H7 (cell line): ENCODE measurements around the gene ENO2. TPM values are rescaled to one million over a fixed set of nuclear protein-coding genes. Genes with fewer than 3 reads are reported as not detected.

Experiments
- DNase-seq: peaks from one replicate; pipeline ENCODE4 v3.0.0; 2012
- H3K27me3 ChIP-seq: 2 replicates; pipeline ENCODE4 v1.6.0; 2011; ENCODE audit warnings: mild to moderate bottlenecking, low read length; ENCODE audit not compliant: control insufficient read depth, insufficient read depth
- H3K36me3 ChIP-seq: replicated peaks from 2 replicates; pipeline ENCODE4 v1.5.1; 2011; ENCODE audit warnings: low read length; ENCODE audit not compliant: control insufficient read depth, insufficient read depth
- H3K4me3 ChIP-seq: 2 replicates; pipeline ENCODE4 v1.5.1; 2011; ENCODE audit warnings: low read depth, mild to moderate bottlenecking, control low read depth, low read length, moderate library complexity; ENCODE audit not compliant: insufficient read depth
- total RNA-seq: library from RNA; depleted of rRNA; stranded (reverse); fragments of >200 nt; shearing (Covaris generic); gene quantifications from 2 replicates; pipeline ENCODE4 v1.2.3, GENCODE V29; 2014

Gene ENO2
- total RNA-seq, 1 experiment from 2014 or later = 47.4 TPM

DNA sequence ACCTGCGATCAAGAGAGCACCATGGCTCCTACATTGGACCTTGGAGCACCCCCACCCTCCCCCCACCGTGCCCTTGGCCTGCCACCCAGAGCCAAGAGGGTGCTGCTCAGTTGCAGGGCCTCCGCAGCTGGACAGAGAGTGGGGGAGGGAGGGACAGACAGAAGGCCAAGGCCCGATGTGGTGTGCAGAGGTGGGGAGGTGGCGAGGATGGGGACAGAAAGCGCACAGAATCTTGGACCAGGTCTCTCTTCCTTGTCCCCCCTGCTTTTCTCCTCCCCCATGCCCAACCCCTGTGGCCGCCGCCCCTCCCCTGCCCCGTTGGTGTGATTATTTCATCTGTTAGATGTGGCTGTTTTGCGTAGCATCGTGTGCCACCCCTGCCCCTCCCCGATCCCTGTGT, 27.4 kb downstream of the ENO2 start:
- Histone ChIP-seq H3K4me3 (no peak overlapping the region), H3K36me3 (peaks cover 9% of the 10 kb centered on the region), H3K27me3 (no peaks in the 10 kb centered on the region)
- DNase-seq = peak; percentile 42

DNA sequence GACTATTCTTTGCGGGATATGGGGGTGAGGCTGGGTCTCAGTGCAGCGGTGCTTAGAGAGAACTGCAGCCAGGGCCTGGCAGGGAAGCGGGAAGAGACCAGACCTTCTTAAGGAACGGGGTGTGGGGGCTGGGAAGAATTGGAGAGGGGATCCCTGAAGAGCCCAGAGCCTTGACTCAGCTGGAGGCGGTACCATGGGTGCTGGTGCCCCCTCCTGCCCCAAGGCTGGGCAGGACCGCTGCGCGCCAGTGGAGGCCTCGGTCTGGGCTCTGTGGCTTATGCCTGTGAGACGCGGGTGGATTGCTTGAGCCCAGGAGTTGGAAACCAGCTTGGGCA, 27.9 kb downstream of the ENO2 start:
- H3K27me3 ChIP-seq = no peaks in the 10 kb centered on the region
- peak; percentile 50 for DNase-seq
- H3K4me3 ChIP-seq = no peak overlapping the region
- peaks cover 9% of the 10 kb centered on the region for H3K36me3 ChIP-seq

DNA sequence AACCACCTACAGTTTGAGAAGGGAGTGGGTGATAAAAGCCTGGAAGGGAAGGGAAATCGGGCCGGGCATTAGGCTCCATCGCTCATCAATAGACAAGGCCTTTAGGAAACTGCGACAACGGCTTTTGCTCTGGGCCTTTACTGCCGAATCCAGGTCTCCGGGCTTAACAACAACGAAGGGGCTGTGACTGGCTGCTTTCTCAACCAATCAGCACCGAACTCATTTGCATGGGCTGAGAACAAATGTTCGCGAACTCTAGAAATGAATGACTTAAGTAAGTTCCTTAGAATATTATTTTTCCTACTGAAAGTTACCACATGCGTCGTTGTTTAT, 29.0 kb downstream of the ENO2 start:
- Histone ChIP-seq H3K36me3 (peaks cover 9% of the 10 kb centered on the region), H3K27me3 (no peaks in the 10 kb centered on the region), H3K4me3 (no peak overlapping the region)
- peak; percentile 97 for DNase-seq

DNA sequence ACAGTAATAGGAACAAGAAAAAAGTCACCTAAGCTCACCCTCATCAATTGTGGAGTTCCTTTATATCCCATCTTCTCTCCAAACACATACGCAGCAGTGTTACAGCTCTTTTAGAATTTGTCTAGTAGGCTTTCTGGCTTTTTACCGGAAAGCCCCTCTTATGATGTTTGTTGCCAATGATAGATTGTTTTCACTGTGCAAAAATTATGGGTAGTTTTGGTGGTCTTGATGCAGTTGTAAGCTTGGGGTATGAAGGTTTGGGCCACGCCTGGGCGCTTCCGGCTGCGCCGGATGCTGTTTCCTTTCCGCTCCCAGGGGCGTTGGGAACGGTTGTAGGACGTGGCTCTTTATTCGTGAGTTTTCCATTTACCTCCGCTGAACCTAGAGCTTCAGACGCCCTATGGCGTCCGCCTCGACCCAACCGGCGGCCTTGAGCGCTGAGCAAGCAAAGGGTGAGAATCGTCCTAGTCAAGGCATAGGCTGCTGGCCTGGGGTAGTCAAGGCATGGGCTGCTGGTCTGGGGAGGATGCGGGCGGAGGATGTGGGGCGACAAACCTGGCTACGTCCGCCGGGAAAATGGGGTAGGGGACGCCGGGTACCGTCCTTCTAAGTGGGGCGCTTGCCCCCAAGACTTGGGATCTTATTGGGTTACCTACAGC, 29.5 kb downstream of the ENO2 start, which contains the start of the genes C12orf57 and RNU7-1:
Gene C12orf57 (plus strand): TSS at position 301 of the 659 bp plus-strand sequence. CDS start 100 bp downstream, at position 401.
Gene RNU7-1 (plus strand): TSS at position 95 of the 659 bp plus-strand sequence.
- DNase-seq = peak; percentile 90
- Histone ChIP-seq H3K4me3 (peak within 1 kb of the TSS; percentile 92), H3K27me3 (no peaks in the 10 kb centered on the region), H3K36me3 (peaks cover 9% of the 10 kb centered on the region)

DNA sequence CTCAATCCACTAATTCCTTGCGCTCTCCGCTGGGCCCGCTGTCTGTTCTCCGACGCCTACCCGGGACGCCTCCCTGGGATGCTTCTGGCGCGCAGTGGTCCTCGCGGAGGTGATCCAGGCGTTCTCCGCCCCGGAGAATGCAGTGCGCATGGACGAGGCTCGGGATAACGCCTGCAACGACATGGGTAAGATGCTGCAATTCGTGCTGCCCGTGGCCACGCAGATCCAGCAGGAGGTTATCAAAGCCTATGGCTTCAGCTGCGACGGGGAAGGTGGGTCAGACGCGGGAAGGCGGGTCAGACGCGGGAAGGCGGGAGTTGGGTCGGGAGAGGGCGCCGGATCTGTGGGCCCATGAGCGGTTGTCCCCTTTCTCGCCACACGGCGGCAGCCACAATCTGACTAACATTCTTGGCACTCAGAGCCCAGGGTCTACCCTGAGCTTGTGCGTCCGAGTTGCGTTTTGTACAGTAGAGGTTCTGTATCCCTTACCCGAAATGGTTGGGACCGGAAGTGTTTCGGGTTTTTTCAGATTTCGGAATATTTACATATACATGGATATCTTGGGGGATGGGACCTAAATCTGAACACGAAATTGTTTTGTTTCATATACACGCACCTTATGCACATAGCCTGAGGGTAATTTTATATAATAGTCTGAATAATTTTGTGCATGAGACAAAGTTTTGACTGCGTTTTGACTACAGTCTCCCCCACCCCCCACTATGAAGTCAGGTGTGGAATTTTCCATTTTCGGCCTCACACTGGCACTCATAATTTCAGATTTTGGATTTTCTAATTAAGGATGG, 30.2 kb downstream of the ENO2 start:
- Histone ChIP-seq H3K27me3 (no peaks in the 10 kb centered on the region), H3K4me3 (peak overlapping the region; percentile 92), H3K36me3 (peaks cover 8% of the 10 kb centered on the region)
- peak; percentile 93 for DNase-seq

DNA sequence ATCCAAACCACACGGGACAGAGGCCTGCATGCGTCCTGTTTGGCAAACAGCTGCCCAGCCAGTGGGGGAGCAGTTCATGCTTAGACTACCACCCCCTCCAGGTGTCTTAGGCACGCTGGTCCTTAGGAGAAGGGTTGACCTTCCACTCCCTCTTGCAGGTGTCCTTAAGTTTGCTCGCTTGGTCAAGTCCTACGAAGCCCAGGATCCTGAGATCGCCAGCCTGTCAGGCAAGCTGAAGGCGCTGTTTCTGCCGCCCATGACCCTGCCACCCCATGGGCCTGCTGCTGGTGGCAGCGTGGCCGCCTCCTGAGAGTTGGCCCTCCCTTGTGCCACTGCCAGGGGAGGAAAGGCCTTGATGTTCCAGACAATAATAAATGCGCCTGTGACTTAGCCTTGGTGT, 31.2 kb downstream of the ENO2 start:
- Histone ChIP-seq H3K27me3 (no peaks in the 10 kb centered on the region), H3K36me3 (peaks cover 6% of the 10 kb centered on the region), H3K4me3 (peak overlapping the region; percentile 40; the same call in 1 of the 2 replicates)
- no peak for DNase-seq

DNA sequence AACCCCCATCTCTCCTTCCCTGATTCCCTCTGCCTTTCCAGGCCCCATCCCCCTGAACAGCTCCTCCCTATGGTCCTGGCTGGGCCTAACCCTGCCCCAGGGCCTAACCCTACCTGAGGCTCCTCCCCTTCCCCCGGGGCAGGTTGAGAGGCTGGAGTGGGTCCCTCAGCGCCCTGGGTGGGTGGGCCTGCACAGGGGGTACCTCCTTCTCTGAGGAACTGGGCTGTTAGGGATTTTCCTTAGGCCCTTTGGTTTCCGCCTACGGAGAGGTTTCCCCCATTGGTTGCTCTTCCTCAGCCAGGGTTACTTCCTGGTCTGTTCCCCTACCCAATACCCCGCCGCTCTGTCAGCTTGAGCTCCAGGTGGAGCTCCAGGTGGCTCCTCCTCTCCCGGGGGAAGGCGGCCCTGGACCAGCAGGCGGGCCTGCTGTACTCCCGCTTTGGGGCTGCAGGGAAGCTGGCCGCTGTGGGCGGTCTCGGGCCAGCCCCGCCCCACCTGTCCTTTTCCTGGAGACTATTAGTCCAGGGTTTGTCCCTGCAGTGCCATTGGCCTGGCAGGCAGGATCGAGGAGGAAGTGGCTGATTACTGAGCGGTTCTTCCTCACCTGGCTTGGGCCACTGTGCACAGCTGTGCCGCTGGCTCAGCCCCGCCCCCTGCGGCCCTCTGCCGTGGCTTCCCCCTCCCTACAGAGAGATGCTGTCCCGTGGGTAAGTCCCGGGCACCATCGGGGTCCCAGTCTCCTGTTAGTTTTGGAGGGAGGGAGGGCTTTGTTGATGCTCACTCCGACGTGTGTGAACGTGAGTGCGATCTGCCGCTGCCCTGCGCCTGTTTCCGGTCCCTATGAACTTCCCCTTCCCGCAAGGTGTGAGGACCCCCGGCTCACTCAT, 31.9 kb downstream of the ENO2 start:
- DNase-seq = peak; percentile 97
- Histone ChIP-seq H3K36me3 (peaks cover 1% of the 10 kb centered on the region; the same call in 1 of the 2 replicates), H3K4me3 (peak overlapping the region; percentile 57), H3K27me3 (no peaks in the 10 kb centered on the region)

DNA sequence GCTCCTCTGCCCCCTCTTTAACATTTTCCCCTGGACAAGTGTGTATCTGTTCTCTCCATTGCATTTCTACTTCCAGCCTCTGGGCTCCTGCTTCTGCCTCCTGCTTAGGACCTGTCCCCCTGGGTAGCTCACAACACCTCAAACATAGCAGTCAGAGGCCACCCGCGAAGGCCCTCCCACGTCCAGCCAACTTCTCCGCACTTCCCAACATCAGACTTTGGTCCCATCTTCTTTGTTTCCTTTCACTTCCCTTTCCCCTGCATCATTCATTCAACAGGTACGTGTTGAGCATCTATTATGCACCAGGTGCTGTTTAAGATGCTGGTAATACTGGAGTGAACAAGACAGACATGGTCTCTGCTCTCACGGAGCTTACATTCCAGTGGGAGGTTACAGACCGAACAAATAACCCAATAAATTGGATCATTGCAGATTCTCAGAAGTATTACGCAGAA, 32.6 kb downstream of the ENO2 start:
- no peak for DNase-seq
- Histone ChIP-seq H3K4me3 (peak overlapping the region; percentile 57), H3K36me3 (no peaks in the 10 kb centered on the region), H3K27me3 (no peaks in the 10 kb centered on the region)

DNA sequence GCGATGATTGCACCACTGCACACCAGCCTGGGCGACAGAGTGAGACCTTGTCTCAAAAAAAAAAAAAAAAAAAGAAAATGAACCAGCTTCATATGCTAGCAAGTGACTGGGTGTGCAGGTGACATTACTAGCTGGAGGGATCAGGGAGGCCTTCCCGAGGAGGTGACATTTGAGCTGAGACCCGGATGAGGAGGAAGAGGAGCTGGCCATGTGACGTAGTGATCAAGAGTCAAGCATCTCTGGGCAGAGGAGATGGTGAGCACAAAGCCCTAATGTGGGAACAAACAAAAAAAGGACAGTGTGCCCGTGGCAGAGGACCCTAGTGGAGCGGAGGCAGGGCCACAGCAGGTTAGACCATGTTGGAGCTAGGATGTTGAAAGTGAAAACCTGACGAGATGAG, 33.2 kb downstream of the ENO2 start:
- Histone ChIP-seq H3K27me3 (no peaks in the 10 kb centered on the region), H3K36me3 (no peaks in the 10 kb centered on the region), H3K4me3 (no peak overlapping the region)
- no peak for DNase-seq

DNA sequence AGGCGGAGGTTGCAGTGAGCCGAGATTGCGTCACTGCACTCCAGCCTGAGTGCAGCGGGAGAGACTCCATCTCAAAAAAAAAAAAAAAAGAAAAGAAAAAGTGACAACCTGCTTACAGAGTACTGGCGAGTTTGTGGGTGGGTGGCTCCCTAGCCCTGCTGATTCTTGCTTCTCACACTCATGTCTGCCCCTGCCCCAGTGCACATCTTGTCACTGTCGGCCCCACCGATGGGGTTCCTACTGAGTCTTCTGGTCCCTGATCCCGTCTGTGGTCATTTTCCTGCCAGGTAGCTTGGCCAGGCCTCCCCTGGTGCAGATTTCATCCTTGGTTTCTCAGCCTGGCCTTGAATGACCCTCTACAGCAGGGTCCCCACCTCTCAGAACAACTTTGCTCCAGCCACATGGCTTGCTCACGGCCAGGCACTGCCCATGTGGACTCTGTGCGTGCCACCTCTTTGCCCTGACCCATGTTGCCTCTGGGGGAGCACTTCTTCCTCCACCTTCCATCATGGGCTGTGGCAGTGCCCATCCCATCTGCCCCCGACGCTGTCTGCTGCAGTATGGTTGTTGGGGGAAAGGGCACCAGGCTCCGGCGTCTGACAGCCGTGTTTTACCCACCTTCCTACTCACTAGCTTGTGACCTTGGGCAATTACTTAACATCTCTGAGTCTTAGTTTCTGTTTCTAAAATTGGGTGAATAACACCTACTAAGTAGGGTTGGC, 34.7 kb downstream of the ENO2 start:
- Histone ChIP-seq H3K27me3 (no peaks in the 10 kb centered on the region), H3K4me3 (no peak overlapping the region), H3K36me3 (no peaks in the 10 kb centered on the region)
- DNase-seq = no peak

DNA sequence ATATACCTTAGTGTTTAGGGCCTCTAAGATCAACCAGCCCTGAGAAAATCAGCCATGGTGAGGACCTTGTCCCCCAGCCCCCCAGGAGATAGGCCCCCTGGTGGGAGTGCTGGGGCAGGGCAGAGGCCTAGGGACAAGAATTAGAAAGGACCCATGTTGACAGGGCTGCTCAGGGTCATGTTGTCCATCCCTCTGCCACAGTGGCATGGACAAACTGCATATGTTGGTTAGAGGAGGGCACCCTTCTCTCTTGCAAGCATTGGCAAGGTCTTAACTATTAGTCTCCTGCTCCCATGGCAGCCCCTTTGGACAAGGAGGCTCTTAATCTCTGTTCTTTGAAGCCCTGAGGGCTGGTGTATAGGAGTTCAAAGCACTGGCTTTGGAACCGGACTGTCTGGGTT, 36.0 kb downstream of the ENO2 start:
- Histone ChIP-seq H3K4me3 (no peak overlapping the region), H3K27me3 (no peaks in the 10 kb centered on the region), H3K36me3 (no peaks in the 10 kb centered on the region)
- DNase-seq = no peak

DNA sequence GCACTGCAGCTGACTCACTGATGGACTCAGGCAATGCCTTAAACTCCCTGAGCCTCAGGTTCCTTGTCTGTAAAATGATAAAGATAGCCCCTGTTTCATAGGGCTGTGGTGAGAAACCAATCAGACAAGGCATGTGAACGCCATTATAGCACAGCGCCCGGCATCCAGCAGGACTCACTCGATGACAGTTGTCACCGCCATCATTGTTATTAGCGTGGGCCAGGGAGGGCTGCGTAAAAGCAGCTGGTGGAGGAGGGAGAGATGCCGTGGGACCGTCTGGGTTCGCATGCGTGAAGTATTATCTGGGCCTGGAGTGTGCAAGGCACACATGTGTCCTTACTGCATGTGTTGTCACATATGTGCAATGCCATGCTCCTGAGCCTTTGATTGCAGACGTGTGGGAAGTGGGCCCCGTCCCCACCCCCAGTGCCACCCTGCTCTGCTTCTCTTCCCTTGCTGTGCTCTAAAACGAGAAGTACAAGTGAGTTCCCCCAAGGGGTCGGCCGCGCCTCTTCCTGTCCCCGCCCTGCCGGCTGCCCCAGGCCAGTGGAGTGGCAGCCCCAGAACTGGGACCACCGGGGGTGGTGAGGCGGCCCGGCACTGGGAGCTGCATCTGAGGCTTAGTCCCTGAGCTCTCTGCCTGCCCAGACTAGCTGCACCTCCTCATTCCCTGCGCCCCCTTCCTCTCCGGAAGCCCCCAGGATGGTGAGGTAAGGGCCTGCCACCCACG, 36.6 kb downstream of the ENO2 start, which contains the start of gene PTPN6:
Gene PTPN6 (plus strand): TSS at position 546 of the 730 bp plus-strand sequence. CDS start 157 bp downstream, at position 703.
- Histone ChIP-seq H3K36me3 (no peaks in the 10 kb centered on the region), H3K4me3 (no peak within 1 kb of the TSS), H3K27me3 (no peaks in the 10 kb centered on the region)
- peak; percentile 67 for DNase-seq

DNA sequence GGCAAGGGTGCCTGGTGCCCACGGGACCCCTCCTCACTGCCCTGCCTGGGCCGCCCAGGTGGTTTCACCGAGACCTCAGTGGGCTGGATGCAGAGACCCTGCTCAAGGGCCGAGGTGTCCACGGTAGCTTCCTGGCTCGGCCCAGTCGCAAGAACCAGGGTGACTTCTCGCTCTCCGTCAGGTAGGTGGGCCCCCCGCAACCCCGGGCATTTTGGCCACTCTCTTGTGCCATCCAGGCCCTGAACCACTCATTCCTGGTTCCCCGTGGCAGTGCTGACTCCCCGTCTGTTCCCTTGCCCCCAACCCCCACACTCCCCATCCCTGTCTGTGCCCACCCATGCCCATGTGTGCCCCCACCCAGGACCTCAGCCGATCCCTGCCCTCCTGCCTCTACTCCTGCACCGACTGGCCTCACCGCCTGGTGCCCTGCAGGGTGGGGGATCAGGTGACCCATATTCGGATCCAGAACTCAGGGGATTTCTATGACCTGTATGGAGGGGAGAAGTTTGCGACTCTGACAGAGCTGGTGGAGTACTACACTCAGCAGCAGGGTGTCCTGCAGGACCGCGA, 37.3 kb downstream of the ENO2 start:
- Histone ChIP-seq H3K4me3 (no peak overlapping the region), H3K27me3 (no peaks in the 10 kb centered on the region), H3K36me3 (no peaks in the 10 kb centered on the region; the same call in 1 of the 2 replicates)
- no peak for DNase-seq
